Astrocyte (in vitro differentiated cells and primary cell): ENCODE measurements around the gene TEDDM1.

Experiments used
- CTCF ChIP-seq: IDR thresholded peaks from 2 replicates; pipeline ENCODE4 v1.5.1; 2011; ENCODE audit warnings: low read depth, mild to moderate bottlenecking, inconsistent platforms, low read length, moderate library complexity; ENCODE audit not compliant: insufficient read depth
- EZH2 ChIP-seq: IDR thresholded peaks from 2 replicates; pipeline ENCODE4 v1.6.1; 2012; ENCODE audit warnings: mild to moderate bottlenecking, low read length, inconsistent platforms; ENCODE audit not compliant: insufficient read depth

GRCh38 chr1:182355723-182356098 lies 44.8 kb downstream of the TEDDM1 start:
- TF ChIP-seq EZH2 (no peak), CTCF (no peak)
